WTC11 (cell line): ENCODE results near the gene INKA1.

Experiments used
- CREB1 ChIP-seq: sonication (generic); formaldehyde crosslinking; IDR thresholded peaks from 2 replicates; pipeline ENCODE4 v1.8.0; 2023; ENCODE audit warnings: mild to moderate bottlenecking, missing genetic modification reagents
- FOXK1 ChIP-seq: sonication (generic); formaldehyde crosslinking; IDR thresholded peaks from 2 replicates; pipeline ENCODE4 v1.8.0; 2022; ENCODE audit warnings: mild to moderate bottlenecking, moderate library complexity, missing genetic modification reagents
- FOXP1 ChIP-seq: sonication (generic); formaldehyde crosslinking; IDR thresholded peaks from 2 replicates; pipeline ENCODE4 v1.8.0; 2022; ENCODE audit warnings: missing genetic modification reagents, mild to moderate bottlenecking, moderate library complexity, borderline replicate concordance
- JUN ChIP-seq: sonication (generic); formaldehyde crosslinking; IDR thresholded peaks from 2 replicates; pipeline ENCODE4 v1.8.0; 2023; ENCODE audit warnings: mild to moderate bottlenecking, missing genetic modification reagents
- NR1H2 ChIP-seq: sonication (generic); formaldehyde crosslinking; IDR thresholded peaks from 2 replicates; pipeline ENCODE4 v1.9.0; 2021; ENCODE audit warnings: mild to moderate bottlenecking, moderate library complexity, missing genetic modification reagents
- NR2C2 ChIP-seq: sonication (generic); formaldehyde crosslinking; IDR thresholded peaks from 2 replicates; pipeline ENCODE4 v1.8.0; 2022; ENCODE audit warnings: mild to moderate bottlenecking, missing genetic modification reagents
- SMAD4 ChIP-seq: sonication (generic); formaldehyde crosslinking; IDR thresholded peaks from 2 replicates; pipeline ENCODE4 v1.8.0; 2022; ENCODE audit warnings: mild to moderate bottlenecking, missing genetic modification reagents
- ZNF138 ChIP-seq: sonication (generic); formaldehyde crosslinking; conservative IDR thresholded peaks from 2 replicates; pipeline ENCODE4 v1.8.1; 2022; ENCODE audit warnings: mild to moderate bottlenecking, moderate library complexity, missing genetic modification reagents
- ZNF423 ChIP-seq: fragments of 250-450 bp; sonication (Bioruptor Pico); IDR thresholded peaks from 2 replicates; pipeline ENCODE4 v2.1.2; 2022; ENCODE audit warnings: mild to moderate bottlenecking, moderate library complexity
- TF ChIP-seq, protein P1 (sequence below): fragments of 200-600 bp; IDR thresholded peaks from 2 replicates; pipeline ENCODE4 v1.8.0; 2022; ENCODE audit warnings: antibody characterized with exemption
- TF ChIP-seq, protein P2 (sequence below): sonication (generic); formaldehyde crosslinking; conservative IDR thresholded peaks from 2 replicates; pipeline ENCODE4 v1.8.1; 2023; ENCODE audit warnings: mild to moderate bottlenecking, low read depth, missing genetic modification reagents, moderate library complexity
- TF ChIP-seq, protein P3 (sequence below): sonication (generic); formaldehyde crosslinking; IDR thresholded peaks from 2 replicates; pipeline ENCODE4 v1.8.0; 2022; ENCODE audit warnings: mild to moderate bottlenecking, missing genetic modification reagents
- TF ChIP-seq, protein P4 (sequence below): sonication (generic); formaldehyde crosslinking; IDR thresholded peaks from 2 replicates; pipeline ENCODE4 v1.8.1; 2023; ENCODE audit warnings: mild to moderate bottlenecking, missing genetic modification reagents, moderate library complexity
- TF ChIP-seq, protein P5 (sequence below): sonication (generic); formaldehyde crosslinking; IDR thresholded peaks from 2 replicates; pipeline ENCODE4 v1.8.1; 2023; ENCODE audit warnings: mild to moderate bottlenecking, missing genetic modification reagents, borderline replicate concordance

DNA sequence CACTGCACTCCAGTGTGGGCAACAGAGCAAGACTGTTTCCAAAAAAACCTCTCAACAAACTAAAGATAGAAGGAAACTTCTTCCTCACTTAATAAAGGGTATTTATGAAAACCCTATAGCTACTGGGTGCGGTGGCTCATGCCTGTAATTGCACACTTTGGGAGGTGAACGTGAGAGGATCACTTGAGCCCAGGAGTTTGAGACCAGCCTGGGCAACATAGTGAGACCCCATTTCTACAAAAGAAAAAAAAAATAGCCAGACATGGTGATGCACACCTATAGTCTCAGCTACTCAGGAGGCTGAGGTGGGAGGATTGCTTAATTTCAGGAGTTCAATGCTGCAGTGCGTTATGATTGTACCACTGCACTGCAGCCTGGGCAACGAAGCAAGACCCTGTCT, 39.1 kb upstream of the INKA1 start:
- TF ChIP-seq, protein P1, sequence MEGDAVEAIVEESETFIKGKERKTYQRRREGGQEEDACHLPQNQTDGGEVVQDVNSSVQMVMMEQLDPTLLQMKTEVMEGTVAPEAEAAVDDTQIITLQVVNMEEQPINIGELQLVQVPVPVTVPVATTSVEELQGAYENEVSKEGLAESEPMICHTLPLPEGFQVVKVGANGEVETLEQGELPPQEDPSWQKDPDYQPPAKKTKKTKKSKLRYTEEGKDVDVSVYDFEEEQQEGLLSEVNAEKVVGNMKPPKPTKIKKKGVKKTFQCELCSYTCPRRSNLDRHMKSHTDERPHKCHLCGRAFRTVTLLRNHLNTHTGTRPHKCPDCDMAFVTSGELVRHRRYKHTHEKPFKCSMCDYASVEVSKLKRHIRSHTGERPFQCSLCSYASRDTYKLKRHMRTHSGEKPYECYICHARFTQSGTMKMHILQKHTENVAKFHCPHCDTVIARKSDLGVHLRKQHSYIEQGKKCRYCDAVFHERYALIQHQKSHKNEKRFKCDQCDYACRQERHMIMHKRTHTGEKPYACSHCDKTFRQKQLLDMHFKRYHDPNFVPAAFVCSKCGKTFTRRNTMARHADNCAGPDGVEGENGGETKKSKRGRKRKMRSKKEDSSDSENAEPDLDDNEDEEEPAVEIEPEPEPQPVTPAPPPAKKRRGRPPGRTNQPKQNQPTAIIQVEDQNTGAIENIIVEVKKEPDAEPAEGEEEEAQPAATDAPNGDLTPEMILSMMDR: no peak
- no peak for TF ChIP-seq ZNF423 (CRISPR knock-in tag)
- no peak for TF ChIP-seq CREB1 (CRISPR knock-in tag)
- TF ChIP-seq, protein P2, sequence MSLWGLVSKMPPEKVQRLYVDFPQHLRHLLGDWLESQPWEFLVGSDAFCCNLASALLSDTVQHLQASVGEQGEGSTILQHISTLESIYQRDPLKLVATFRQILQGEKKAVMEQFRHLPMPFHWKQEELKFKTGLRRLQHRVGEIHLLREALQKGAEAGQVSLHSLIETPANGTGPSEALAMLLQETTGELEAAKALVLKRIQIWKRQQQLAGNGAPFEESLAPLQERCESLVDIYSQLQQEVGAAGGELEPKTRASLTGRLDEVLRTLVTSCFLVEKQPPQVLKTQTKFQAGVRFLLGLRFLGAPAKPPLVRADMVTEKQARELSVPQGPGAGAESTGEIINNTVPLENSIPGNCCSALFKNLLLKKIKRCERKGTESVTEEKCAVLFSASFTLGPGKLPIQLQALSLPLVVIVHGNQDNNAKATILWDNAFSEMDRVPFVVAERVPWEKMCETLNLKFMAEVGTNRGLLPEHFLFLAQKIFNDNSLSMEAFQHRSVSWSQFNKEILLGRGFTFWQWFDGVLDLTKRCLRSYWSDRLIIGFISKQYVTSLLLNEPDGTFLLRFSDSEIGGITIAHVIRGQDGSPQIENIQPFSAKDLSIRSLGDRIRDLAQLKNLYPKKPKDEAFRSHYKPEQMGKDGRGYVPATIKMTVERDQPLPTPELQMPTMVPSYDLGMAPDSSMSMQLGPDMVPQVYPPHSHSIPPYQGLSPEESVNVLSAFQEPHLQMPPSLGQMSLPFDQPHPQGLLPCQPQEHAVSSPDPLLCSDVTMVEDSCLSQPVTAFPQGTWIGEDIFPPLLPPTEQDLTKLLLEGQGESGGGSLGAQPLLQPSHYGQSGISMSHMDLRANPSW (CRISPR knock-in tag): no peak
- TF ChIP-seq, protein P3, sequence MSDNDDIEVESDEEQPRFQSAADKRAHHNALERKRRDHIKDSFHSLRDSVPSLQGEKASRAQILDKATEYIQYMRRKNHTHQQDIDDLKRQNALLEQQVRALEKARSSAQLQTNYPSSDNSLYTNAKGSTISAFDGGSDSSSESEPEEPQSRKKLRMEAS: no peak
- TF ChIP-seq FOXK1 (CRISPR knock-in tag): no peak
- TF ChIP-seq ZNF138 (CRISPR knock-in tag): no peak
- TF ChIP-seq NR1H2 (CRISPR knock-in tag): no peak
- no peak for TF ChIP-seq FOXP1
- TF ChIP-seq, protein P4, sequence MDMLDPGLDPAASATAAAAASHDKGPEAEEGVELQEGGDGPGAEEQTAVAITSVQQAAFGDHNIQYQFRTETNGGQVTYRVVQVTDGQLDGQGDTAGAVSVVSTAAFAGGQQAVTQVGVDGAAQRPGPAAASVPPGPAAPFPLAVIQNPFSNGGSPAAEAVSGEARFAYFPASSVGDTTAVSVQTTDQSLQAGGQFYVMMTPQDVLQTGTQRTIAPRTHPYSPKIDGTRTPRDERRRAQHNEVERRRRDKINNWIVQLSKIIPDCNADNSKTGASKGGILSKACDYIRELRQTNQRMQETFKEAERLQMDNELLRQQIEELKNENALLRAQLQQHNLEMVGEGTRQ (CRISPR knock-in tag): no peak
- TF ChIP-seq, protein P5, sequence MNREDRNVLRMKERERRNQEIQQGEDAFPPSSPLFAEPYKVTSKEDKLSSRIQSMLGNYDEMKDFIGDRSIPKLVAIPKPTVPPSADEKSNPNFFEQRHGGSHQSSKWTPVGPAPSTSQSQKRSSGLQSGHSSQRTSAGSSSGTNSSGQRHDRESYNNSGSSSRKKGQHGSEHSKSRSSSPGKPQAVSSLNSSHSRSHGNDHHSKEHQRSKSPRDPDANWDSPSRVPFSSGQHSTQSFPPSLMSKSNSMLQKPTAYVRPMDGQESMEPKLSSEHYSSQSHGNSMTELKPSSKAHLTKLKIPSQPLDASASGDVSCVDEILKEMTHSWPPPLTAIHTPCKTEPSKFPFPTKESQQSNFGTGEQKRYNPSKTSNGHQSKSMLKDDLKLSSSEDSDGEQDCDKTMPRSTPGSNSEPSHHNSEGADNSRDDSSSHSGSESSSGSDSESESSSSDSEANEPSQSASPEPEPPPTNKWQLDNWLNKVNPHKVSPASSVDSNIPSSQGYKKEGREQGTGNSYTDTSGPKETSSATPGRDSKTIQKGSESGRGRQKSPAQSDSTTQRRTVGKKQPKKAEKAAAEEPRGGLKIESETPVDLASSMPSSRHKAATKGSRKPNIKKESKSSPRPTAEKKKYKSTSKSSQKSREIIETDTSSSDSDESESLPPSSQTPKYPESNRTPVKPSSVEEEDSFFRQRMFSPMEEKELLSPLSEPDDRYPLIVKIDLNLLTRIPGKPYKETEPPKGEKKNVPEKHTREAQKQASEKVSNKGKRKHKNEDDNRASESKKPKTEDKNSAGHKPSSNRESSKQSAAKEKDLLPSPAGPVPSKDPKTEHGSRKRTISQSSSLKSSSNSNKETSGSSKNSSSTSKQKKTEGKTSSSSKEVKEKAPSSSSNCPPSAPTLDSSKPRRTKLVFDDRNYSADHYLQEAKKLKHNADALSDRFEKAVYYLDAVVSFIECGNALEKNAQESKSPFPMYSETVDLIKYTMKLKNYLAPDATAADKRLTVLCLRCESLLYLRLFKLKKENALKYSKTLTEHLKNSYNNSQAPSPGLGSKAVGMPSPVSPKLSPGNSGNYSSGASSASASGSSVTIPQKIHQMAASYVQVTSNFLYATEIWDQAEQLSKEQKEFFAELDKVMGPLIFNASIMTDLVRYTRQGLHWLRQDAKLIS (CRISPR knock-in tag): no peak
- no peak for TF ChIP-seq JUN (CRISPR knock-in tag)
- no peak for TF ChIP-seq NR2C2
- no peak for TF ChIP-seq SMAD4 (CRISPR knock-in tag)
